ENCODE measurements around the gene NUP188.

The NUP188 gene

GRCh38 chr9:128921881-128922763 is 25.4 kb upstream of the NUP188 start:
- H3K36me3 ChIP-seq = peaks cover 18% of the 10 kb centered on the region
- H3K27ac ChIP-seq = no peak overlapping the region
- no peak for TF ChIP-seq CTCF (IDR thresholded peaks at IDR 0.05)
- no peak overlapping the region for H3K4me3 ChIP-seq (ENCODE audit: low read depth in 1 of 2, low read length in 1 of 2)
- no peaks in the 10 kb centered on the region for H3K9me3 ChIP-seq
- peaks cover 4 to 7% of the 10 kb centered on the region in 2 experiments for H3K4me1 ChIP-seq (ENCODE audit: control insufficient read depth in 1 of 2, insufficient read depth in 1 of 2, low read depth in 1 of 2, low read length in 1 of 2)
- peaks cover 14% of the 10 kb centered on the region for H3K27me3 ChIP-seq

- H3K27ac ChIP-seq = no peak overlapping the region
- peaks cover 14% of the 10 kb centered on the region for H3K27me3 ChIP-seq
- peaks cover 4 to 7% of the 10 kb centered on the region in 2 experiments for H3K4me1 ChIP-seq (ENCODE audit: control insufficient read depth in 1 of 2, insufficient read depth in 1 of 2, low read depth in 1 of 2, low read length in 1 of 2)
- H3K9me3 ChIP-seq = no peaks in the 10 kb centered on the region
- no peak for TF ChIP-seq CTCF (IDR thresholded peaks at IDR 0.05)
- peaks cover 6% of the 10 kb centered on the region for H3K36me3 ChIP-seq
- no peak overlapping the region for H3K4me3 ChIP-seq (ENCODE audit: low read depth in 1 of 2, low read length in 1 of 2)
These were observed 24.0 kb upstream of the NUP188 start for GRCh38 chr9:128923493-128923883.

GRCh38 chr9:128927731-128928411 is 19.6 kb upstream of the NUP188 start:
- Histone ChIP-seq H3K27ac (no peak overlapping the region), H3K9me3 (no peaks in the 10 kb centered on the region)

GRCh38 chr9:128928624-128929023 is 18.9 kb upstream of the NUP188 start:
- Histone ChIP-seq H3K27ac (no peak overlapping the region), H3K27me3 (no peaks in the 10 kb centered on the region), H3K36me3 (no peaks in the 10 kb centered on the region), H3K4me1 (ENCODE audit: control insufficient read depth in 1 of 2, insufficient read depth in 1 of 2, low read depth in 1 of 2, low read length in 1 of 2) (no peaks in the 10 kb centered on the region), H3K4me3 (ENCODE audit: low read depth in 1 of 2, low read length in 1 of 2) (no peak overlapping the region), H3K9me3 (no peaks in the 10 kb centered on the region)
- TF ChIP-seq CTCF (IDR thresholded peaks at IDR 0.05) = no peak

More at GRCh38 chr9:128927731-128928411, 19.6 kb upstream of the NUP188 start:
- Histone ChIP-seq H3K4me1 (ENCODE audit: control insufficient read depth in 1 of 2, insufficient read depth in 1 of 2, low read depth in 1 of 2, low read length in 1 of 2) (no peaks in the 10 kb centered on the region), H3K27me3 (peaks cover 3% of the 10 kb centered on the region), H3K4me3 (ENCODE audit: low read depth in 1 of 2, low read length in 1 of 2) (no peak overlapping the region), H3K36me3 (no peaks in the 10 kb centered on the region)
- peak; percentile 69 for TF ChIP-seq CTCF (IDR thresholded peaks at IDR 0.05)

GRCh38 chr9:128929560-128929959 is 17.9 kb upstream of the NUP188 start:
- Histone ChIP-seq H3K4me1 (ENCODE audit: control insufficient read depth in 1 of 2, insufficient read depth in 1 of 2, low read depth in 1 of 2, low read length in 1 of 2) (no peaks in the 10 kb centered on the region), H3K9me3 (no peaks in the 10 kb centered on the region), H3K27ac (no peak overlapping the region), H3K27me3 (no peaks in the 10 kb centered on the region), H3K4me3 (ENCODE audit: low read depth in 1 of 2, low read length in 1 of 2) (no peak overlapping the region), H3K36me3 (no peaks in the 10 kb centered on the region)
- no peak for TF ChIP-seq CTCF (IDR thresholded peaks at IDR 0.05)
